ENCODE measurements around the gene CEP57. TPM values are rescaled to one million over a fixed set of nuclear protein-coding genes. Genes with fewer than 3 reads are reported as not detected.
A peak's percentile ranks its signal among the peaks of the same experiment; 100 is the strongest.
"Not testable (repeated sequence)": the region's sequence is repeated elsewhere in the genome, so short reads cannot be mapped to it uniquely, and the experiment has no call there.

CEP57 gene
- polyA plus RNA-seq, 4 donors = 69.7 to 86.1 (median 83.6) TPM

DNA sequence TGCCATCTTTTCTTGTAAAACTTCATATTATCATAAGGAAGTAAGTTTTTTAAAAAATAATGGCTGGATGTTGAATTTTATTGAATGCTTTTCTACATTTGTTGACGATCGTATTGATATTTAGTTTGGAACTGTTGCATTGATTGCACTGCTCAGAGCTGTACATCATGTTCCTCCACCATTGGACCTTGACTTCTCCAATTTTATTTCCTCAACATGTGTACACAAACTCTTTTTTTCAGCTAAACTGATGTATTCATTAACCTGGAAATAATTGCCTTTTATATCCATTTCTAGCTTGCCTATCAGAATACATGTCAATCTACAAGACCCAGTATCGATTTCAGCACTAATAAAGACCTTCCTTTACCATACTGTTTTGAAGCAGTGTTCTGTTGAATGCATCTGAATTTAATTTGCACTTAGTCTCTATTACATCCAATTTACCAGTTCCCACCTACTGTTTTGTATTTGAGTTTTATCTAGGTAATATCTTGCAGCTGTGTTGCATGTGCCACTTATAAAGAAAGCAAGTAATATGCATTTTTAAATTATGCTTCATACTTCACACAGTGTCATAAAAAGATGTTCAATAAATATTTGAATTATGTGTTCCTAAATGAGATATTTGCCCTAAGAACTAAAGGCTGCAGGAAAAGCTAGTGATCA is 5.5 kb downstream of the CEP57 start:
- no peak for DNase-seq (ENCODE audit: low read depth in 4 of 4, low spot score in 3 of 4)

- peak in 2 of 4 donors; percentile 12 to 22 for DNase-seq (ENCODE audit: low read depth in 4 of 4, low spot score in 3 of 4)
Measured at GRCh38 chr11:95796501-95796900, 6.2 kb downstream of the CEP57 start.

DNA sequence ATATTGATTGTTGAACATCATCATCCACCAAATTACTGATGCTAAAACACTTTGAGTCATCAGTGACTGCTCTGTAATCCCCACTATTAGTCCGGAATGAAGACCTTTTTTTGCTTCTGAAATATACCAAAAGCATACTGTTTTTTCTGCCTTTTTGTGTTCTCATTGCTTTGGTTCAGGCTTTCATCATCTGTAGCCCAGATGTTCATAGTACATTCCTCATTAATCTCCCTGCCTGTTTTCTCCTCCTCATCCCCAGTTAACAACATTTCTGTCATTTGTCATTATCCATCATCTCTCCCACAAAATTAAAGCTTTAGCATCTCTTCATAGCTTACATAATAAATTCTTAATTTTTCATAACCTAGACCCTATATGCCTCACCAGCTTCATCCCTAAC is 9.2 kb downstream of the CEP57 start:
- DNase-seq (ENCODE audit: low read depth in 4 of 4, low spot score in 3 of 4) = no peak

GRCh38 chr11:95800438-95800837 is 10.1 kb downstream of the CEP57 start:
- DNase-seq (ENCODE audit: low read depth in 4 of 4, low spot score in 3 of 4) = no peak

DNA sequence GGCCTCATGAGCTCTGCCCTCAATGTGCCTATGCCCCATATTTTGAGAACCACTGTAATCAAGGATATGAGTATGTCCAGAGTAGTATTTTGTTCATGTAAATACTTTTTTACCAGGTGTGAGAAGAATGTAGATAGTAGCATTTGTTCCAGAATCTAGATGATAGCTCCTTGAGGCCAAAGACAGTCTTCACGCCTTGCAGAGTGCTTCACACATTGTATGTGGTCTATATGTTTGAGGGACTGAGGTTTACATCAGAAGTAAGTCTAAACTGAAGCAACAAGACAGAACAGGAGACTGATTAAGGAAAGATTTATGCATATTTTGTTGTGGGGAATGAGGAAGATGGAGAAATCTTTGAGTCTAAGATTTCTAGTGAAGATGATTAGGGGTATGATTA is 12.5 kb downstream of the CEP57 start:
- no peak for DNase-seq (ENCODE audit: low read depth in 4 of 4, low spot score in 3 of 4)

DNA sequence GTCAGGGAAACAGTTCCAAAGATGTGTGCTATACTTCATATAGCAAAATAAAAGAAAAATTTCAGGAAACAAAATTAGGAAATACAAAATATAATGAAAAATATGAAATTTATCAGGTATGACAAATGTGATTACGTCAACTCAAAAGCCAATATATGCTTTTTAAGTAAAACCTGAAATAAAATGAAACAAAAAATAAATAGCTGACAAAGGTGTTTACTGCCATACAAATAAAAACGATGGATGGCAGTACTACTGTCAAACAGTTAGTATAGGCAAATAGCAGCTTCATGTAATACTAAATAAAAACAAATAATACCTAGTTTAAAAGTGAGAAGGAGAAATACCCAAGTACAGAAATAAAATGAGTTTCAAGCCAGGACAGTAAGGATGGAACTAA is 13.7 kb downstream of the CEP57 start:
- no peak for DNase-seq (ENCODE audit: low read depth in 4 of 4, low spot score in 3 of 4)

DNA sequence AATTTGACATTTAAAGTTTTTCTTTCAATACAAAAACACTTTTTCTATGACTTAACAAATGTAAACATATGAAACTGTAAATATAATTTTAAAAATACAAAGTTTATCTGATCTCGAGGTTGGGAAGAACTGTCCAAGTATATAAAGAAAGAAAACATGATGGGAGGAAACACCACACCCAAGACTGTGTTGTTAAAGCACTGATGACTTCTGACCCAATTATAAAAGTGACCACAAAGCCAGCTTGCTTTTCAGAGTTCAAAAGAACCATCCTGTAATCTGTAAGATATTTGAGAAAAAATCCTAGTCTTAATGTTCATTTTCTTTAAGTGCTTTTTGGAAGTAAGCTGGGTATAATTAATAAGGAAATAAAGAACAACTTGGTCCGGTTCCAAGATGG is 15.6 kb downstream of the CEP57 start:
- no peak for DNase-seq (ENCODE audit: low read depth in 4 of 4, low spot score in 3 of 4)

DNA sequence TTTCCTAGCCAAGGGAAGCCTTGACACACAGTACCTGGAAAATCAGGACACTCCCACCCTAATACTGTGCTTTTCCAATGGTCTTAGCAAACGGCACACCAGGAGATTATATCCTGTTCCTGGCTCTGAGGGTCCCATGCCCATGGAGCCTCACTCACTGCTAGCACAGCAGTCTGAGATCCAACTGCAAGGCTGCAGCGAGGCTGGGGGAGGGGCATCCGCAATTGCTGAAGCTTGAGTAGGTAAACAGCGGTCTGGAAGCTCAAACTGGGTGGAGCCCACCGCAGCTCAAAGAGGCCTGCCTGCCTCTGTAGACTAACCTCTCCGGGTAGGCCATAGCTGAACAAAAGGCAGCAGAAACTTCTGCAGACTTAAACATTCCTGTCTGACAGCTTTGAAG is 16.2 kb downstream of the CEP57 start:
- DNase-seq (ENCODE audit: low read depth in 4 of 4, low spot score in 3 of 4) = not testable (repeated sequence)

- not testable (repeated sequence) for DNase-seq (ENCODE audit: low read depth in 4 of 4, low spot score in 3 of 4)
Measured at GRCh38 chr11:95811052-95811451, 20.8 kb downstream of the CEP57 start.

GRCh38 chr11:95816037-95816436 is 25.7 kb downstream of the CEP57 start:
- DNase-seq (ENCODE audit: low read depth in 4 of 4, low spot score in 3 of 4) = no peak

GRCh38 chr11:95821640-95822039 is 31.3 kb downstream of the CEP57 start:
- no peak for DNase-seq (ENCODE audit: low read depth in 4 of 4, low spot score in 3 of 4)

DNA sequence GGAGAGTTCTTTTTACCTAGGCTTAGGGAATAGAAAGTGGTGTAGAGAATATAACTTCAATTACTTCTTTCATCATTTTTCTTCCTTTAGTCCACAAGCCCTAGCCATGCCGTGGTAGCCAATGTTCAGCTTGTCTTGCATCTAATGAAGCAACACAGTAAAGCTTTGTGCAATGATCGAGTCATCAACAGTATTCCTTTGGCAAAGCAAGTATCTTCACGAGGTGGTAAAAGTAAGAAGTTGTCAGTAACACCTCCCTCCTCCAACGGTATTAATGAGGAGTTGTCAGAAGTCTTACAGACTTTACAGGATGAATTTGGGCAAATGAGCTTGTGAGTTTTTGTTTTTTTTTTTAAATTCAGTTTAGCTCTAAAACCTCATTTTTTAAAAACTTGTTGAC is 37.4 kb downstream of the CEP57 start:
- no peak for DNase-seq (ENCODE audit: low read depth in 4 of 4, low spot score in 3 of 4)

DNA sequence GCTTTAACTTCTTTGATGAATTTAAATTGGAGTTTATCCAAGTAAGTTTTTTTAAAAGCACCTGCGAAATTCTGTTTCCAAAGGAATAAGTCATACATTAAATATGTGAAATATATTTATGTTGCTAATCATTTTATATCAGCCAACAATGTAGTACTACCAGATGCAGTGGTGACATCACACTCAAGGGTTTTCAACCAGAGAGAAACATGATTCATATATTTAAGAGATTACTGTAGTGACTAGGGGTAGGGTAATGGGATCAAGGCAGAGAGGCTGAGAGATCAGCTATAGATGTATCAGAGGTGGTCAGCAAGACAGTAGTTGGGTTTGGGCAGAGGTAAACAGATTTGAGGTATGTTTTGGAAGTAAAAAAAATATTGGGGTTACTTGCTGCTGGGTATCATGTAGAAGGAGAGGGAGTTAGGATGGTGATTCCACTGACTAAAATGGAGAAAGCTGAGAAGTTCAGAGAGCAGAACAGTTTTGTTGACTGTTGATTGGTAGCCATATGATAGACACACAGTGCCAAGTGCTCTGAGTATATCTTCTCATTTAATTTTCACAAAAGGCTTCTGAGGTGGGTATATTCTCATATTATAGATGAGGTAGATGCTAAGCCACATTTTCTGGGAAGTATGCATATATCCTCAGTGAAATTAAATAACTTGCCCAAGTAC is 39.4 kb downstream of the CEP57 start:
- no peak for DNase-seq (ENCODE audit: low read depth in 4 of 4, low spot score in 3 of 4)

DNA sequence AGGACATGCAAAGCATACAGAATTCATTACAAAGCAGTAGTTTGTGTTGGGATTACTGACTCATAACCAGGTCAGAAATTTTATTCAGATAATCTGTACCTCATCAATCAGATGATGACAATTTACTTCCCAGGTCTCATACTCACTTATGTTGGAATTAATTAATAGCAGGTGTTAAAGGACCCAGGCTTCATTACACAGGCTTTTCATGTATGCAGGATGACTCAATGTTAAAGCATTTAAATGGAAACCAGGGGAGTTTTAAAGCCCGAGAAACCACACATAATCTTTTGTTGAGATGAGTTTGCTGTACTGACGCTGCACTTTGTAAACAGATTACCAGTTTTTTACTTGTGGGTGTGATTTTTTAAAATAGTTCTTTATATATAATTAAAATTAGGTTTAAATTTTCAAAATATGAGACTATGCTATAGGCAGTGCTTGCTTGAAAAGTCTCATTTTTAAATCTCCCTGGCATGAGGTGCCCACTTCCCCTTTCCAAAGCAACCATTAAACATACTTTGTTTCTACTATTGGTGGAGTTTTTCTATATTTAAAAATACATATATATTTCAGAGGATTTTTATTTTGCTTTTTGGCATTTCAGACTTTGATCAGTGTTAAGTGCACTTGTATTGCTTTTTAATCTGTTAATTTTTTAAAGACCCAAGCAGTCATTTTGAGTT is 41.0 kb downstream of the CEP57 start:
- no peak for DNase-seq (ENCODE audit: low read depth in 4 of 4, low spot score in 3 of 4)

GRCh38 chr11:95832763-95833162 is 42.5 kb downstream of the CEP57 start:
- DNase-seq (ENCODE audit: low read depth in 4 of 4, low spot score in 3 of 4) = no peak

- DNase-seq (ENCODE audit: low read depth in 4 of 4, low spot score in 3 of 4) = no peak
Measured at GRCh38 chr11:95833378-95833777, 43.1 kb downstream of the CEP57 start.

DNA sequence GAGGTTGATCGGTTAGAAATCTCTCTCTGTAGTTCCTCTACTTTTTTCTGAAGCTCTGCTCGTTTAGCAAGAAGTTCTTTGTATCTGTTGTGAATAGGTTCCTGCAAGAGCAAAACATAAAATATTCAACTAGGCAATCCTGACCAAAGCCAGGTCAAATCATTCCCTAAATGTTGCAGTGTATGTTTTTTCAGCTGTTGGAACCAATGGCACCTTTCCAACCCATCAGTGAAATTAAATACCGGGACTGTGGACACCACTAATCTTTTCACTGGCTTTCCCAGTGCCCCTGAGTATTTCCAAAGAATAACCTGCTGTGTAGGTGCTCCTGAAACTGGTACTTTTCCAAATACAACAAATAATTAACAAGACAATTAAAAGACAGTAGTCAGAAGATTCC is 45.1 kb downstream of the CEP57 start:
- no peak for DNase-seq (ENCODE audit: low read depth in 4 of 4, low spot score in 3 of 4)

GRCh38 chr11:95835768-95836488 is 45.6 kb downstream of the CEP57 start:
- DNase-seq (ENCODE audit: low read depth in 4 of 4, low spot score in 3 of 4) = peak; percentile 28 to 63 (median 56)

DNA sequence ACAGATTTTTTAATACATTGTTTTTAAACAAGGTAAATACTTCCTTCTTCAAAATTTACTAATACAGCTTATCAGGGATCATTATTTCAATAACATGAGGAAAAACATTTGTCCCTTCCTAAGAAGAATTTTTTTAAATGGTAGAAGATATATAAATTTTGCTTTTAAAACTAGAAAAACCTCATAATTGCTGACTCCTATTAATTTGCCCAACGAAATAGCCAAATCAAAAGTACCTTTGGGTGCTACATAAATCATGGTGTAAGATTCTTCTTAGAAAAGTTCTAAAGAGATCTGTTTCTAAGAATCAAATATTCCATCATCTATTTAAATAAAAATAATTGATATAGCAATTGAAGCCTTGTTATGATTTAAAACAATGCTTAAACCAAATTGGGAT is 54.9 kb downstream of the CEP57 start:
- no peak for DNase-seq (ENCODE audit: low read depth in 4 of 4, low spot score in 3 of 4)

DNA sequence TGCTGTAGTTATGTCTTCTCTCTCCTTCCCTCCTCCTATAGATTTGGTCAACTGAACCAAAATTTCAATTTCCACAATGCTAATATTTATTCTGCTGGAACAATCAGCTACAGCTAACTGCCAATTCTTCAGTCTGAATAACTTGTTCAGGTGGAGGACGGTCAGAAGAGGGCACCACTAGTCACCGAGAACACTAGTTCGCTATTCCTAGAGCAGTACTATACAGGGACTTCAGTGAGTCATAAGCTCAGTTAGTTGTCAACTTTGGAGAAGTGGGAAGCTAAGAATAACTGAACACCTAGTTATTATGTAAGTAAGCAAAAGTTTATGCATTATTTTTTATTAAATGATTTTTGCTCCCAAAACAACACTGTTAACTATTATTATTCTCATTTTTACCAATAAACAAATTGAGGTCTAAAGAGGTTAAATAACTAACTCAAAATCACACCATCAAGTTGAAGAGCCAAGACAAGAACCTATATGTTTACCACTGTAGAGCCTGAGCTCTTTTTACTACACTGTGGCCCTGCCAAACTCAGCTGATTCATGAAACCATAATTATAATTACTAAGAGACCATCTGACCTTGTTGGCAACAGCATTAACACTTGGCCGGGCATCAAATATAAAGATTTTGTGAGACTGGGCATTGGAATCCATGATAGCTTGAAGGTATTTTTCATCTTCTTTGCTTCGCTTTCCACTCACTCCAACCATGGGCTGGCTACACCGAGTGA is 59.0 kb downstream of the CEP57 start:
- peak in 3 of 4 donors; percentile 23 to 31 (median 25) for DNase-seq (ENCODE audit: low read depth in 4 of 4, low spot score in 3 of 4)

GRCh38 chr11:95850137-95850536 is 59.8 kb downstream of the CEP57 start:
- DNase-seq (ENCODE audit: low read depth in 4 of 4, low spot score in 3 of 4) = no peak

All from right renal pelvis (tissue), 4 donors.